Fibroblast of skin of right quadriceps (primary cell): ENCODE measurements around the gene BMAL1.

Source experiments
- DNase-seq: peaks from one replicate; pipeline ENCODE4 v3.0.0-alpha.2; 2013

The BMAL1 gene

DNA sequence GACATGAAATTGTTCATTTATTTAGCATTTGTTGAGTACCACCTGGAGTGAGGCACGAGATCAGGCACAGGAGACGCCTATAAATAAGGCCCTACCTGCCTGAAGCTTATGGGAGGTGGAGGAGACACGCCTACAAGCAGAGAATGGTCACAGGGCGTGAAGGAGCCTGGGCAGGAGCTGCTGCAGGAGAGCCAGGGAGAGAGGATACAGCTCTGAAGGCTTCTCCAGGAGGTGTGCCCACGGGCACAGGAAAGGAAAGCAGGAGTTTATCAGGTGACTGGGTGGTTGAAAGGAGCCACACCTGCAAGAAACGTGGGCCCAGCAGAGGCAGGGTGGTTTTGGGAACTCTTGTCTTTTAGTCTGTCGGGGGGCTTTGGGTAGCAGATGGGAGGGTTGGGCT, 70.3 kb downstream of the BMAL1 start:
- no peak for DNase-seq

DNA sequence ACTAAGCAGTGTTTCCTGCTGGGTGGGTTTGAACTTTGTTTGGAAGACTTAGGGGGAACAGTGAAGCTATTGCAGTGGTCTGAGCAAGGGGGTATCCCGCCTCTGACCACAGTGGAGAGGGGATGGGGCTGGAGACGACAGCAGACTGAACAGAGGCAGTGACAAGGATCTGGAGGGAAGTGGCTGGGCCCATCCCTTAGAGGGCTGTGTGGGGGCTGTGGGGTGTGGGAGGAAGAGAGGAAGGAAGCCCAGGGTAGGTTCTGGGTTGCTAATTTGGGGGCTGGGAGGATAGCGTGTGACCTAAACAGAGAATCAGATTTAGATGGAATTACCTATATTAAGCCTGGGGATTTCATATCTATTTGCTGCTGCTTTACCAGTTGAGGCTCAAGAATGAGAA, 70.7 kb downstream of the BMAL1 start:
- DNase-seq: no peak

DNA sequence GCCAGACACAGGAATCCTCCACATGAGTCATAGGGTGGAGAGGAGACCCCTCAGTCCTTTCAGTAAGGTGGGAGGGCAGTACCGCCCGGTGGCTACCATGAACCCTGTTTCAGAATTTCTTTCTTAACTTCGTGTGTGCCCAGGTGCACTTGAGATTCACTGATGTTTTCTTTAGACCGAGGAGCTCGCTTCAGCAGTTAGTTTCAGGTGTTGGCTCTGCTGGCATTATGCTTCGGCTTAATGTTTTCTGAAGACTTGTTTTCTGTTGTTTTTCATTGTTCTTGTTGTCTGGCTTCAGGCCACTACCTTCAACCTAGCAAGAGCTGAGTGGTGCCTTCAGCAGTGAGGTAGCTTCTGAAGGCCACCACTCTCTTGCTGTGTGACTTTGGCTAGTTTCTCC, 71.5 kb downstream of the BMAL1 start:
- no peak for DNase-seq

DNA sequence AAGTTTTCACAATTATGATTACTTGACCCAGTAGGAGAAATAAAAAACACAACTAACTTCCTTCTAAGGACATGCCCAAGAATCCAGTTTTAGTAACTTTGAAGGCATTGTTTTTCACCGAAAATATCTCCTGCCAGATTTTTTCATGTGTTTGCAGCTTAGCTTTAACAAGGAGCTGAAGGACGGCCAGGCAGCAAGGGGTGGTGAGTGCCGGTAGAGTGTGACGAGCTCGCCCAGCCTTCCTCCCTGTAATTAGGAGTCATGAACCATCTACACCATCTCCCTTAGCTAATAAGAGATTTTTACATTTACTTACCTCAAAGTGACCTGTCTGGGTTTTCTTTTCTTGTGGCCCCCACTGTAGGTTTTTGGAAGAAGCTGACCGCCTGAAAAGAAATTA, 72.0 kb downstream of the BMAL1 start:
- no peak for DNase-seq

DNA sequence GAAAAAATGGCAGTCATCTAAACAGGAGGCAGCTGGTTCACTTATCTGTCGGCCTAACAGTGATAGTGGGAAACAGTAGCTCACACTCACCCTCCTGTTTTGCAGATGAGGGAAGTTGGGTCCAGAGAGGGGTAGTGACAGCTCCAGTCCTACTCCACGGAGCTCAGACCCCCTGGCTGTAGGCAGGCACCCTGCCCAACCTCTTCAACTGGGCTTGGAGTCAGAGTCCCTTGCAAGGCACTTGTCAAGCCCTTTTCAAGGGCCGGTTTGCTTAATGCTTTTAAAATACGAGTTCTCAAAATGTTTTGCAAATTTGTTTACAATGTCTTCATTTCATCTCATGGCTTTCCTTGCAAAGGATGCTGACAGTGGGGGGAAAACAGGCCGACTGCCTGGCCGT, 75.1 kb downstream of the BMAL1 start:
- no peak for DNase-seq

DNA sequence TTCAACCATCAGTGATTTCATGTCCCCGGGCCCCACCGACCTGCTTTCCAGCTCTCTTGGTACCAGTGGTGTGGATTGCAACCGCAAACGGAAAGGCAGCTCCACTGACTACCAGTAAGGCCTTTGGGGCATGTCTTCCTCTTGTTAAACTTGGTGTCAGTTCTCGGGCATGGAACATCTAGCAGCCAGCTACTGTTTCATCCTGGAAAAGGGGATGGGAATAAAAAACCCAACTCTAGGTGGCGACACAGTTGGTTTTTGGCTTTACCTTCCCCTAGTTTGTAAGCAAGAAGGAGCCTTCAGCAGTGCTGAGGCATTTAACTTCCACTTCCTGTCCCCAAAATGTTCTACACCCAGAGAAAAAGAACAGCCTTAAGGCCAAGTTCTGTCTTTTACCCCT, 76.7 kb downstream of the BMAL1 start:
- no peak for DNase-seq

DNA sequence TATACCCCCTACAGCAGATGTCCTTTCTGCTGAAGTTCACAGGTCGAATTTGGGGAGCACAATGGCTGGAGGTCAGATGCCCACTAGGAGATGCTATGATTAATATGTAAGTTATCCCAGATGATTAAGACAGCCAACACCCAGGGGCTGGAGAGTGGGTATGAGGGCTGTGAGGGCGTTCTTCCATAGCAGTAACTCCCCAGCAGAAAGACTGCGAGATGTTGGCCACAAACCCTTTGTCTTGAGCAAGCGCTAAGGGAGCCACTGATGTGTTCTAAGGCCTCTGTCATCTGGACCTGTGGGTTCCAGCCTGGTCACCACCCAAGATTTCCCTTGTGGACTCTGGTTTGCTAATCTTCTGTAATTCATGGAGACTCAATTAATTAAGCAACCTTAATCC, 77.6 kb downstream of the BMAL1 start:
- DNase-seq: no peak

DNA sequence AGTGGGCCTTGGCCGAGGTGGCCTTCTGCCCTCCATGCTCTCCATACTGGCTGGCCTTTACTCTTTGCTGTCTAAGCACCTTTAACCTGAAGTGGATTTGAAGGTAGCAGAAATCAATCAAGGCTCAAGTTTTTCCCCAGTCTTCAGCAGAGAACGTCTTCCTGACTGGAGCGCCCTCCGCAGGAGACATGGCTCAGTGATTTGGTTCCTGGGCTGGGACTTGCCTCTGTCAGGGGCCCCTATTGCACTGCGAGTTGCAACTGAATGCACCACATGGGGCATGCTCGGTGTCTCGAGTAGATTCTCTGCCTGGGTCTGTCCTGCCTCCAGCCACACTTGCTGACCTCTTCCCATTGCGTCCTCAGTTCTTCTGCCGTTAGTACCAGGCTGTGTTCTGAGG, 79.6 kb downstream of the BMAL1 start:
- no peak for DNase-seq

DNA sequence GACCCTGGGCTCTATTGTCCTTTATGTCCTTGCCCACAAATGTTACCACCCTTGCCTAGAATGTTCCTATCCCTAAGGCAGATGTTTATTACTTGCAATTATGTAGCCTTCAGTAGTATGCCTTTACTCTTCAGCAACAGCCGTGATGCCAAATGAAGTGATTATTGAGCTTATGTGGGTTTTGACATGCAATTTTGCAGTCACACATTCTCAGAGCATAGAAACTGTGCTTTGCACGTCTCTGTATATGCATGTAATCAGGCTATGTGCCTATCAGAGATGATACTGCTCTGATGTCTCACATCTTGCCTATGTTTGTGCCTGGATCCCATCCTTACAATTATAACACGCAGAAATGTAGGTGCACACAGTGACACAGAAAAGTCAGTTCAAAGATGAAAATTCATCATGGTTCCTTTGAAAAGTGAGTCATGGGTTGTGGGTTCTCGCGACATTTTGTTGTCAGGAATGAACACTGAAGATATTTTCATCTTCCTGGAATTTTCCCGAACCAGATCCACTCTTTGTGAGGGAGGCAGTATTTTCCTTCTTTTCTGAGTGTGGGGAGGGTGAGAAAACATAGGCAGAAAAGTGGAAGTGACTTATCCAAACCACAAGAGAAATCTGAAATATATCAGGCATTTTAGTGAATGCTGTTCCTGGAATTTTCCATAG, 81.1 kb downstream of the BMAL1 start:
- DNase-seq: peak; percentile 68

DNA sequence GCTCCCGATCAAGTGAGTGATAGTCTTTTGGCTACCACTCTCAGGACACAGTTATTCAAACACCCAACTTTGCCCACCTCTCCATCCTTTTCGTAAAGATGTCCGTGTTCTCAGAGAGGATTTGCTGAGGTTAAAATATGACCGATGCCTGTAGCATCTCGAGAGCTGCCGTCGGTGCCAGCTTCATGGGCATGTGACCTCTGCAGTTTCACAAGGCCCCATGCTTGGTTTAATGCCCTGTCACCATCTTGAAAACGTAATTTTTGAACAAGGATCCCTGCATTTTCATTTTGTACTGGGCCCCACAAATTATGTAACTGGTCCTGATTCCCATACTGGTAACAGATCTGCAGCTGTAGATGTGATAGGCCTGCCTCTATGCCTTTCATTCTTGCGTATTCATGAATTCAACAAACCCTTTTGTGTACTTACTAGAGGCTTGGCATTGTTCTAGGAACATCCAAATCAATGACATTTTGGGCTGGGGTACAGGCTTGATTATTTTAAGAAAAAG, 85.1 kb downstream of the BMAL1 start:
- DNase-seq: no peak

DNA sequence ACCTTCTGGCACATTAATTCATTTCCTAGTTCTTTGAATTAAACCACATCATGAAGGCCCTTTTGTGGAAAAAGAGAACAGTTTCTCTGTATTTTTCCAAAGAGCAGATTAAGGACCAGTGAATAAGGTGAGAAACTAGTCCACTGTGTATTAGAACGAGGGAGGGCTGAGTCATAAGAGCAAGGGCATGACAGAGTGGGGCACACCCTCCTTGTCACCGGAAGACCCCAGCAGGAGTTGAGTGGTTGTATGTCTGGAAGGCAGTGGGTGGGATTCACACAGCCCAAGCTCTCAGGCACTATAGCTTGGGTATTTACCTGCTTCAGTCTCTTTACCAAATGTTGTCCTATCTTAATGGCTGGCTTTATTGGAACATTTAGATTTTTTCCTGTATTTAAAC, 86.8 kb downstream of the BMAL1 start:
- no peak for DNase-seq

DNA sequence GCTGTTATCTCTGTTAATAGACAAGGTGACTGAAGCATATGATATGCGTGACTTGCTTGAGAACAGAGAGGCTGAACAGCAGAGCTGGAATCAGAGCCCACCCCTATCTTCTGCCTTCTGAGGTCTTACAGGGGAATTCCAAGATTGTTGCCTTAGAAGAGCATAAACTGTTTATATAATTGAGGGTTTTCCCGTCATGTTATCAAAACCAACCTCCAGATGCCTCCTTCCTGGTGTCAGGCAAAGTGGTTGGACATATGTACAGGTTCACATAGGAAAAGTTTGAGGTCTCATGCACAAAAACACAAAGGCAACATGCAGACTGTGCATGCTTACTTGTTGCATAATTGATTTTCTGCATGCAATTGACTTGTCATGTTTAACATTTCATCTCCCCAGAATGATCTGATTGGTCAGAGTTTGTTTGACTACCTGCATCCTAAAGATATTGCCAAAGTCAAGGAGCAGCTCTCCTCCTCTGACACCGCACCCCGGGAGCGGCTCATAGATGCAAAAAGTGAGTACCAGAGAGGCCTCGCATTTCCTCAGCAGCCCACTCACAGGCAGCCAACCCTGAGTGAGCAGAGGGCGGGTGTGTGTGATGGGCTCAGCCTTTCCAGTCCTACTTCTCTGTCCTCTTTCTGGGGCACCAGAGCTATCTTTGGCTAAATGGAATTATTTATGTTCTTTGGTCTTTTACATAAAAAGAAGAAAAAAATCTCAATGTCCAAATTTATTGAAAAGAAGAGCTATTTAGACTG, 88.9 kb downstream of the BMAL1 start:
- no peak for DNase-seq

DNA sequence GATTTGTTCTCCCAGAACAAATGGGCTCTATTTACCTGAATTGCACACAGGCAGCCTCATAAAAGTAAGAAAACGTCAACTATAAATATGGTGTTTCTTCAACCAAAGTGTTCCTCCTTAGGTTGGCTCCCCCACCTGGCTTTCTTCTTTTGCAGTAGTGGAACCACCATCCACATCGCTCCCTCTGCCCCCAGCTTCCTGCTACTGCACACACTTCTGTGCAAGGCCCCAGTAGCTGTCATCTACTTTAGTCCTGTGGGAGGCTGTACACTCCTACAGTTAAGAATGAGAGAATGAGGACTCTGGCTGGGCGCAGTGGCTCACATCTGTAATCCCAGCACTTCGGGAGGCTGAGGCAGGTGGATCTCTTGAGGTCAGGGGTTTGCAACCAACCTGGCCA, 89.5 kb downstream of the BMAL1 start:
- no peak for DNase-seq

DNA sequence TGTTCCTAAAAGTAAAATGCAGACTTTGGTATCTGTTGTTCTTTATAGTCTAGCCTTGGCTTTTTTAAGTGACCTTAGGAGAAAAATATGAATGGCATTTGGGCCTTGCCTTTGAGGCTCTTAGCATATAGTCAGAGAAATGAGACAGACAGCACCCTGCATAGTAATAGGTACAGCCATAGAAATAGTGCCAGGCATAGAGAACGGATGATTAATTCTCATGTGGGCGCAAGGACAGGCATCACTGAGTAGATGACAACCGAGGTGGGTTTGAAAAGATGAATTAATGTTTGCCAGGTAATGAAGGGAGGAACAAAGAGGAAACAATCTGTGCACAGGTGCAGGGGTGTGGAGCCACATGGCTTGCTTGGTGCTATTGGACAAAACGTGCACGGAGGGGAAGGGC, 90.5 kb downstream of the BMAL1 start:
- peak; percentile 45 for DNase-seq

DNA sequence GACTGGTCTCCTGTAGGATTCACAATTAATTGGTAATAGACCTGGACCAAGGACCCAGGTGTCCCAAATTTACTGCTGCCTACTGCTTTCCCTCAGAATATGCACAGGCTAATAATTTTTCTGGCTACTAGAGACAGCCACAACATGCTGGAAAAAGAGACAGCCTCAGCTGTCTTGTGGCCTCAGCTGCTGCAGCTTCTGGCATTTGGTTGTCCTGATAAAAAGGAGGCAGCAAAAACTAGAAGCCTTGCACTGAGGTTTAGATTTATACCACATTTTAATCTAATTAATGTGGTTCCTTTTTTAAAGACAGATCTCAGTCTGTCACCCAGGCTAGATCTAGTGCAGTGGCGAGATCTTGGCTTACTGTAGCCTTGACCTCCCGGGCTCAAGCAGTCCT, 95.6 kb downstream of the BMAL1 start:
- no peak for DNase-seq

DNA sequence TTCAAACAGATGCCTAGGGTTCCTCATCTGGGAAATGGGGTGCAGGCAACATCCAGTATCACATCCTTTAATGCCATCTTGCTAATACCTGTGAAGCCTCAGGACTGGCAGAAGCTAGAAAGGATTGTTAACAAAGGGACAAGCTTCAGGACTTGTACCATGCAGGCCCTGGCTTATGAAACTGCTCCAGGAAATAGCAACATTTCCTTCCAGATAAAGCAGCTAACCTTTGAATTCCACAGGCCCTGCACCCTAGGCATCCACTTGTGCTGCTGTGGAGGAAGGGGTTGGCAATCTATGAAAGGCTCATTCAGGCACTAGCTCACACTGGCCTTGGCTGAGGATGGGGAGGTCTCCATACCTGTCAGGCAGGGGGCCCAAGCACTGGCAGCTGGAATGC, 98.2 kb downstream of the BMAL1 start:
- no peak for DNase-seq

DNA sequence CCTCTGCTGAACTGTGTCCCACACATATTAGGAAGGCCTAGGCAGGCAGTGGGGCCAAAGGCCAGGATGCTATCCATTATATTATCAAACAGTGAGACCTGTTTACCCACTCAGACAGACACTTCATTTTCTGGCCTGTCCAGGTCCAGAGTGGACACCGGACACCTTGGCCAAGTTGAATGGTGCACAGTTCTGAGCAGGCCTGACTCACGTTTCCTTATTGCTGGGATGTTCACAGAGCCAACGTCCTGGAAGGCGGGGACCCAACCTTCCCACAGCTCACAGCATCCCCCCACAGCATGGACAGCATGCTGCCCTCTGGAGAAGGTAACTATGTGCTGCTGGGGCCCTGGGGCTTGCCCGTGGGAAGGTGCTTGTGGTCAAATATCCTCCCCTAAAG, 98.8 kb downstream of the BMAL1 start:
- no peak for DNase-seq

DNA sequence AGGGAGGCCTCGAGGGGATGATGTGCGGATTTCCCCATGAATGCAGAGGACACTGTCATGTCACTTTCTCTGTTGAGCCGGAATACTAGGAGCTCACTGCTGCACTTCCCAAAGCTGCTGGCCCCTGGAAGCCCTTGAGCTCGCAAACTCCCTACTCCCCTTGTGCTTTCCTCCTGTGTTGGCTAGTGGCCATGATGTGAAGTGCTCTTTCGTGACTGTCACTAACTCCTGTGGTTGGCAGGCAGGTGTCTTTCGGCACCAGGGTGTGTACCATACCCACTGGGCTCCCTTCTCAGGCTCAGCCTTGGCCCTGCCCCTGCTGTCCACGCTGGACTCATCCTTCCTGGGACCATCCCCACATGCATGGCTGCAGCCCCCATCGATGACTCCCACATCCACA, 99.2 kb downstream of the BMAL1 start:
- no peak for DNase-seq

DNA sequence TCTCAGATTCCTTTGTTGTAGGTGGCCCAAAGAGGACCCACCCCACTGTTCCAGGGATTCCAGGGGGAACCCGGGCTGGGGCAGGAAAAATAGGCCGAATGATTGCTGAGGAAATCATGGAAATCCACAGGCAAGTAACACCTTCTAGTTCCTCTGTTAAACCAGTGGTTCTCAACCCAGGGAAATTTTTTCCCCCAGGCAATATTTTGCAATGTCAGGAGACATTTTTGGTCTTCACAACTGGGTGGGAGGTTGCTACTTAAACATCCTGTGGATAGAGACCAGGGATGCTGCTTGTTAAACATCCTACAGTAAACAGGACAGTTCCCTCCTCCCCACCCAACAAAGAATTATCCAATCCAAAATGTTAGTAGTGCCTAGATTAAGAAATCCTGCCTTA, 100.7 kb downstream of the BMAL1 start:
- no peak for DNase-seq

DNA sequence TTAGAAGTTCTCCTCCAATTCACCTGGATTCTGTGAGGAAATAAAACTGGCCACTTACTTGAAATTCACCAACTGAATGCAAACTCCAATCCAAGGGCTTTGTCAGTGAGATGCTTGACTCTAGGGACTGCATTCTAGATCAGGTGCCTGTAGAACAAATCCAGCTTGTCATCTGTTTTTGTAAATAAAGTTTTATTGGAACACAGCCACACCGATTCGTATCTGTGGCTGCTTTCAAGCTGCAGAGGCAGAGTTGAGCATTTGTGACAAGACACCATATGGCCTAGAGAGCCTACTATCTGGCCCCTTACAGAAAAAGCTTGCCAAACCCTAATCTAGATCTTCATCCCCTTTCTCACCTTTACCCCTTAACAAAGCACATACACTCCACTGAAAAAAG, 103.1 kb downstream of the BMAL1 start:
- DNase-seq: no peak

DNA sequence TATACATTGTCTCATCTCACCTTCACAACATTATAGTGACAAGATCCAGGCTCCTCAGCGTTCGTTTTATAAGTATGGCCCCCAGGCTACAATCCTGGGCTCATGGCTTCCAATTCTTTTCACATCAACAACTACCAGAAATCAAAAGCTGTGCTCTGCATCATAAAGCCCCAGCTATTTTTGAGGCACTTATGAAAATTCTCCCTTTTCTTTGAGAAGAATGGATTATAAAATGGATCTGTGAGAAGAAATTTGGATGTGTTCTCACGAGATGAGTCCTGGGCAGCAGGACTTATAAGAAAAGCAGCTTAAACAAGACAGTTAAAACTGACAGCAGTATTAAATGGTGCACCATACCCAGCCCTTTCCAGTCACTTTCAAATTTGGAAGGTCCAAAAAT, 105.2 kb downstream of the BMAL1 start:
- no peak for DNase-seq

DNA sequence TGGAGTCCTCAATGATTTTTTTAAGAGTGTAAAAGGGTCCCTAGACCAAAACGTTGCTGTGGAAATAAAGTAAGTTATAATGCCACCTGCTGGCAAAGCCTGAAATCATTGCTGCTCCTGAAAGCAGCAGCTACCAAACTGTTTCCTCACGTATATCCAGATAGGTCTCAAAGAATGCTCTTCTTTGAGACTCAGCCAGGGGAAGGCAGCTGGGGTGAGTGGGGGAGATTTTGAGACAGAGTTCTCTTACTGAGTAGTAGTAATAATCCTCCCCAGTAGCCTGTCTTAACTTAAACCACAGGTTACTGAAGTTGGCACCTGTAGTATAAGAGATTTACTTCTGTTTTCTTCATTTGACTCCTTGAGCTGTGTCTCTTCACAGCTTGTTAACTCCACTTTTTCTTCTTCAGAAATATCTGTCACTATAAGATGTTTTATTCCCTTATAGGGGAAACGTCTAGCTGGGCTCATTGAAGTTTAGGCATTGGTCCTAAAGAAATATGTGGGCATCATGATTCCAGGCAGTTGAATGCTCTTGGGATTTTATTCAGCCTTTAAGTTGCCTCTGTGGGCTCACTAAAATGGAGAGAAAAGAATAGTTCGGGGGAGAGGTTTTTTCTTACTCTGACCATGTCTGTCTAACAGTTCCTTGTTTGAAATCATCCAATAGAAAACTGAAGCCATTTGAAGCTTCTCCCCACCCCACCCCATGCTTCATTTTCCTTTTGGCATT, 107.5 kb downstream of the BMAL1 start:
- DNase-seq: peak; percentile 54

DNA sequence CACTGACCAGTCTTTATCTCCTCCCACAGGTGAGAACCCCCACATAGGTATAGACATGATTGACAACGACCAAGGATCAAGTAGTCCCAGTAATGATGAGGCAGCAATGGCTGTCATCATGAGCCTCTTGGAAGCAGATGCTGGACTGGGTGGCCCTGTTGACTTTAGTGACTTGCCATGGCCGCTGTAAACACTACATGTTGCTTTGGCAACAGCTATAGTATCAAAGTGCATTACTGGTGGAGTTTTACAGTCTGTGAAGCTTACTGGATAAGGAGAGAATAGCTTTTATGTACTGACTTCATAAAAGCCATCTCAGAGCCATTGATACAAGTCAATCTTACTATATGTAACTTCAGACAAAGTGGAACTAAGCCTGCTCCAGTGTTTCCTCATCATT, 109.0 kb downstream of the BMAL1 start:
- no peak for DNase-seq

DNA sequence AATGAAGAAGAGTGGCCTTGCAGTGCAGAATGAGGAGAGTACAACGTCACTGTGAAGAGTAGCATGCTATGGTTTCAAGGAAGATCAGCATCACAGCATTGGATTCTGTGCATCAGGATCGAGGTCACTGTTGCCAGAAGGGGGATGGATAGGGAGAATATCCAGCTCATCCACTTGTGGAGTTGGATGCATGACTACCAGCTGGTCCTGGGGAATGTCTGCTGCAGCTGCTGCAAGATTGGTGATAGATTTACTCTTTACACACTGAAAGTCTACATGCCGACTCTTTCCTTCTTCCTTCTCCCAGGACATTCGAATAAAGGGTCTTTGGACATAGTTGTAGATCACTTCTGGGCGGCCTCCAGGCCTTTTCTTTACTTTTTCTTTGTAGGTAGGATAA, 111.2 kb downstream of the BMAL1 start:
- DNase-seq: no peak
